ENCODE data around the gene SELENOI.
"Not testable (repeated sequence)": the region's sequence is repeated elsewhere in the genome, so short reads cannot be mapped to it uniquely, and the experiment has no call there.

SELENOI gene

DNA sequence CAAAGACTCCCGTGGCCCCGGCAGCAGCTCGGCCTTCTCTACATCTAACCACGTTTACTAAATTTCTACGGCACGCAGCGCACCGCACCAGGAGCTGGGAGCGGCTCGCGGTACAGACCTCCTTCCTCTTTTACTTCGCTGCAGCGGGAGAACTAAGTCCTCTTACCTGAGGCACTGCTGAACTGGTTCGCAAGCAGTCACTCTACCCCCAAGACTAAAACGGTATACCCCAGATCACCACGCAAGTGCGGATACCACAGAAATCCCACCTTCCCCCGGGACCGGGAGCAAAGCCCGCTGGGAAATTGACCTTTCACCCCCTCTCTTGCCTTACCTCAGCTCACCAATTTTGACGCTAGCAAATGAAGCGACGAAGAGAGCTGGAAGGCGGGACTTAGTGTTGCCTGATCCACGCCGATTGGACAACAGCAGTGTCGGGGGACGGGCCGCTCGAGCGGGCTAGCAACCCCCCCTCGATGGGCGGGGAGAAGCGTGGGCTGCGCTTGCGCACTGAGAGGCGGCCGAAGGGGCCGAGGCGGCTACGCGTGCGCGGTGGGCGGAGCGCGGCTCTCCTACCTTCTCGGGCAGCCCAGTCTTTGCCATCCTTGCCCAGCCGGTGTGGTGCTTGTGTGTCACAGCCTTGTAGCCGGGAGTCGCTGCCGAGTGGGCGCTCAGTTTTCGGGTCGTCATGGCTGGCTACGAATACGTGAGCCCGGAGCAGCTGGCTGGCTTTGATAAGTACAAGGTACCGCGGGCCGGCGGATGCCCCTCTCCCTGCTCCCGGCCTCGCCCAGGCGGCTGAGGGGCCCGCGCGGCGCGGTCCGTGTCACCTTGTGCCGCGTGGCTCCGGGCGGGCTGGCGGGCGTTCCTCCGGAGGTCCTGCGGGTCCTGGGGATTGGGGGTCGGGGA, at the start of gene SELENOI:
Gene SELENOI, plus strand, starts transcription at position 599 of the 909 bp plus-strand sequence. Its CDS starts 90 bp downstream, at position 689.
- DNase-seq, result peak; percentile 100

DNA sequence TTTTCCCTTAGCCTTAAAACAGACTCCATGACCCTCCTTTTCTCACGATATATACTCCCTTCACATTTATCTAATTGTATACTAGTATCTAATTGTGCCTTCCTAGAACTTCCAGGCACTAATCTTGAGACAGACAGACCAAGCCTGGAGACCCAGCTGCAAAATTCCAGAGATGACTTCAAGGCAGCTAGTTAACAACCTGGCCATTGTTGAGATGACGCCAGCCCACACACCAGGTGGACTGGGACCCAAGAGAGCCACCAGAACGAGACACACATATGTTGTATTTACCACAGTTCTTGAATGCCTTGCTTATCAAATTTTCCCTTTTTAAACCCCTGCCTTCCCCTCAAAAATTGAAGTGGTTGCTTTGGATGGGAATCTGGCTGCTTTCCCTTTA, 48.9 kb upstream of the SELENOI start:
- DNase-seq, result no peak

GRCh38 chr2:26298286-26298637, 47.7 kb upstream of the SELENOI start:
- no peak for DNase-seq

- DNase-seq, result peak; percentile 62
Observed at GRCh38 chr2:26298638-26299393, 47.1 kb upstream of the SELENOI start.

DNA sequence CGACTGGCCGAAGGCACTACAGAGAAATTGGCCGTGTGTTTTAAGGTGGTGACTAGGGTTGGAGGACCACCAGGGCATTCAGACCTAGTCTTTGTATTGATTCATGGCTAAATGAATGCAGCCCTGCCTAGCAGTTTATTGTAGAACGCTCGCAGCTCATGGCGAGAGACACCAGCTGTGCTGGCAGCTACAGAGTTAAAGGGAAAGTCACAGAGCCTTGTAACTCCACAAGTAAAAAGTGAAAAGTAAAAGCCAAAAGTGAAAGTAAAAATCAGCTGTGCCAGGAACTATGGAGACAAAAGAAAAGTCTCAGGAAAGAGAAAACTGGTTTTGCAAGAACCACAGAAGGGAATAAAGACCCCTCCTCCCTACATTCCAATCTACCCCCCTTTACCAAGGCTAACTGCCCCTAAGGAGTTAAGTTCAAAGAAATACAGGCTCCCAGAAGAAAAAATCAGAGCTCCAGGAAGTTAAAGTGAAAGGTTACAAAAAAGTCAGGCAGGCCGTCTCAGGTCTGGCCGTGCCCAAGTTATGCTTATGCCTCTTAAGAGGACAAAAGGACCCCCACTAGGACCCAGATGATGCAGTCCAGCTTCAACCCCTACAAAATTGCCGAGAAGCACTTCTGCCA, 46.4 kb upstream of the SELENOI start:
- DNase-seq, result peak; percentile 69

DNA sequence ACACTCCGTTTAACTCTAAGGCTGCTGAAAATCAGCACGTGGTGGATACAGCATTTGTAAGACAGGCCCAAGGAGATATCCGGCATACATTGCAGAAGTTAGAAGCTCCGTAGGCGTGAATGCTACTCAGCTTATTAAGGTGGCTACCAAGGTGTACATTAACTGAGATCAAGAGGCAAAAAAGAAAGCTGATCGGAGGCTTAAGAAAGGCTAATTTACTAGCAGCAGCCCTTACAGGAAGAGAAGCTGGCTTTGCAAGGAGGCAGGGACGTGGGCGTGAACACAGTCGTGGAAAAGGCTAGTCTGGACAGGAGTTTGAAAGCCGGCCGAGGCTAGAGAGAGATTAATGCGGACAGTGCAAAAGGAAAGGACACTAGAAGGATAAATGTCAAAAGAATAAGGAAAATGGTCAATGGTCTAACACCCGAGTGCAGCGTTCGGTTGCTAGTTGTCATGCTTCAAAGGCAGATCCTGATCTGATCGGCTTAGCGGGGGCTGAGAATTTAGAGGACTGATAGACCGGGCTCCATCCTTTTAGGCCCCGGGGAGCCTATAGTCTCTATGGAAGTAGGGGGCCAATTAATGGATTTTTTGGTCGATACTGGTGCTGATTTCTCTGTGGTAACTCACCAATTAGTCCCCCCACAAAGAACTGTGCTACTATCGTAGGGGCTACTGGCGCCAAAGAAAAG, 45.6 kb upstream of the SELENOI start:
- peak; percentile 44 for DNase-seq

- DNase-seq, result no peak
Observed at GRCh38 chr2:26302846-26303245, 43.1 kb upstream of the SELENOI start.

DNA sequence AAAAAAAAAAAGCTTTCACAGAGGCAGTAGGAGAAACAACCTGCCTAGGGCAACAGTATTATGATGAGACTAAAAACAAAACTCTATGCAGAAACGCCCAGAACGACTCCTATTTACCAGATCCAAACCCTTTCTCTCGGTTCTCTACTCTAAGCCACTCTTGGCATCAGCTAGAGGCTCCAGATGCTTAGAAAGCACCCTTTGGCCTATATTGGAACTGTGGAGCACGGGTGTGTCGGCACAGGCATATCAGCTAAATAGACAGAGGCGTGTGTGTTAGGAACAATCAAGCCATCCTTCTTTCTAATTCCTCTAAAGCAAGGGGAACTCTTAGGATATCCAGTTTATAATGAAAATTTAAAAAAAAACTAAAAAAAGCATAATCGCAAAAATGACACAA, 40.8 kb upstream of the SELENOI start:
- not testable (repeated sequence) for DNase-seq

DNA sequence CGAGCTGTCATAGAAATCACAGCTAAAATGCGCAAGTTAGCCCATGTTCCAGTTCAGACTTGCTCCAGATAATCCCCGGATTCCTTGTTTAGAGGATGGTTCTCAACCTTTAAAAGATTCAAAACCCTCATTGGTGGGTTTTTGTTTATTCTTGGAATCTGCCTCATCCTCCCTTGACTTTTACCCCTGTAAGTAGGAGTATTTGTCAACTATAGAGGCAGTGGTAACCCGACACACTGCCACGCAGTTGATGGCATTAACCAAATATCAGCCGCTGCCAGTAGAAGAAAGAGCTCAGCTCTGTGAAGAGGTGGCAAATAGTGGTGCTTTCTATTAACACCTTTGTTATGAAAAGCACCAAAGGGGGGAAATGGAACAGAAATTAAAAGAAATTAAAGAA, 40.4 kb upstream of the SELENOI start:
- no peak for DNase-seq

- DNase-seq, result no peak
Observed at GRCh38 chr2:26309921-26310320, 36.0 kb upstream of the SELENOI start.

DNA sequence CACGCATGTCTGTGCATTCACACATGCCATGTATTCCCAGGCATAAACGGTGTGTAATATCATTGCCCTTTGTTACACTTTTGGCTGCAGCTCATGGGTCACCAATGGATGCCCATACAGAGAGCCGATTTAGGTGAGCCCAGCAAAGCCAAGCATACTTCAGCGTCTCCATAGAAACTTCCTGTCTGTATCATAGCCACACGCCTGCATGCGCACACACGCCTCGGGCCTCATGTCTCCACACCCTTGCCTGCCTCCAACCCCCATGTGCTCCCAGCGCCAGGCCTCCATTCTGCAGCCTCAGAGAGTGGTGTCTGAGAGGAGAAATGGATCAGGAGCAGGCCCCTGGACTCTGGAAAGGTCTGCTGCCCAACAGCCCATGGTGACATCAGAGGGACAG, 33.5 kb upstream of the SELENOI start:
- no peak for DNase-seq

DNA sequence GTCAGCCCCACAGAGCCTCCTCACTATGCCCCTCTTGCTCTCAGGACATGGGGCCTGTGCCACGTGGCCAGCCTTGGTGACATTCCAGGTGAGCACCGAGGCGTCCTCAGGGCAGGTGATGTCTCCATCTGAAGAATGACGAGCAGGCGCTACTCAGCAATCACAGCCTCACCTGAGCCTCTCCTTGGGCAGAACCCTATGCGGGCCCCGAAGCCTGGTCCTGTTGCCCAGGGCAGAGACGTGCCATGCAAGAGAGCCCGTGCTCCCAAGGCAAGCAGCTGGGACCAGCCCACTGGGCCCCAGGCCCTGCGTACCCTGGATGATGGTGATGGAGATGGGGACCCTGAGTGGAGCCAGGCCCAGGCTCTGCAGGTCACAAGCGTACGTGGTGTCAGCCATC, 32.5 kb upstream of the SELENOI start:
- DNase-seq, result no peak

DNA sequence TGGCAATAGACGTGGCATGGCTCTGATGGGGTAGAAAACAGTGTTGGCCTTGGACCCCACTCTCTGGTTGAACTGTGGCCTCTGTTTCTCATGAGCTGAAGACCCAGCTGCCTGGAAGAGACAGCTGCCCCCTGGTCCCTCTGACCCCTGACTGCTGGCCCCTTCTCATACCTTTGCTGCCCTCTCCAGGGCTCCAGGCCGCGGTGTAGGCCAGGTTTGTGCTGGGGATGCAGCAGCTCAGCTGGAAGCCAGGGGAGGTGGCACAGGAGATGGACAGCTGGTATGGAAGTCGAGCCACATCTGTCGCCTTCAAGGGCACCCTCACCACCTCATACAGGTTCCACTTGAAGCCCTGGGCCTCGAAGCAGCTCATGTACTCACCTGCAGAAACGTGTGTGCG, 31.7 kb upstream of the SELENOI start:
- no peak for DNase-seq

GRCh38 chr2:26316041-26316440, 29.9 kb upstream of the SELENOI start:
- DNase-seq, result no peak

GRCh38 chr2:26316845-26317244, 29.1 kb upstream of the SELENOI start:
- no peak for DNase-seq

DNA sequence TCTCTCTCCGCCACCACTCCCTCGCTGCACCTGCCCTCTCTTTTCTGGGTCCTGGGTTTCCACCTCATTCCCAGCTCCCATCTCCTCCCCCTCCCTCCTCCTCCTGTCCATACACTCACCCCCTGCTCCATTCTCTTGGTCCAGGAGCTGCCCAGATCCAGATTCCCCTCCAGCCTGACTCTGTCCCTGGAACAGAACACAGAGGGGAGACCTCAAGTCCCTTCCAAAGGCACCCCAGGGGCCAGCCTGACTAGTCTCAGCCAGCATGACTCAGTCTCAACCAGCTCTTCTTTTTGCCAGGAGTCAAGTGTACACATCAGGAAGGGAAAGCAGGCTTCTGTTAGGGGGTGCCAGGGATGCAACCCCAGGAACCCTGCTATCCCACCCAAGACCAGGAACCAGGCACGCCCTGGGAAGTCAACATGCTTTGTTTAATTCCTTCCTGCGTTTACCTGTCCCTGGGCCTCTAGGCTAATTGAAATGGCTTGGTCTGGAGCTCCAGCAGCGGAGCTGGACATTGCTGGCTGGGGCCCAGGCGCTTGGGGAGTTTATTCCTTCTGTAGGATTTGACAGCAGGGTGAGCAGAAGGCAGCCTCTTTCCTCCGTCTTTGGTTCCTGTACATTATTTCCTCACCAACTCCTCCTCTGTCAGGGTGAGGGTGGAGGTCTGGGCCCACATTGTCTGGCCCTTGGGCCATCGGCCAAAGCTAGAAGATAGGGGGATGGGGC, 28.4 kb upstream of the SELENOI start:
- DNase-seq, result no peak

GRCh38 chr2:26318950-26319349, 27.0 kb upstream of the SELENOI start:
- no peak for DNase-seq

GRCh38 chr2:26324479-26324878, 21.5 kb upstream of the SELENOI start:
- DNase-seq, result not testable (repeated sequence)

- DNase-seq, result no peak
Observed at GRCh38 chr2:26324903-26325302, 21.0 kb upstream of the SELENOI start.

GRCh38 chr2:26325851-26326250, 20.1 kb upstream of the SELENOI start:
- DNase-seq, result no peak

DNA sequence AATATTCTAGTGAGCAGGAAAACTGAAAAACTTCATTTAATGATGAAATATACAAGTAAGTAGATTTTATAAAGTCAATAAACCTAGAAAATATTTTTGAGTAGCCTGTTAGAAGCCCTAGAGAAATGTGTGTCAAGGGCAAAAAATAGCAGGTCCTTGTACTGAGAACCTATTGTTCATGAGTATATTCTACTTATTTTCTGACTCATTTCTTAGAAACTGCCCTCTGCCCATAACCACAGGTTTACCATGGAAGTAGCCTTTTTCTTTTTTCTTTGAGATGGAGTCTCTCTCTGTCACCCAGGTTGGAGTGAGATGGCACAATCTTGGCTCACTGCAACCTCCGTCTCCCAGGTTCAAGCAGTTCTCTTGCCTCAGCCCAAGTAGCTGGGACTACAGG, 19.4 kb upstream of the SELENOI start:
- DNase-seq, result no peak
